Right lobe of liver (tissue), 4 donors: ENCODE data around the gene MINDY3.

ENCODE experiments used
- CTCF ChIP-seq, 4 donors: fragments of 200-600 bp in 3 of 4; fragments of 450-650 bp in 1 of 4; IDR thresholded peaks; one replicate each; pipeline versions ENCODE4 v1.5.1 to v1.8.0; 2016 to 2022; ENCODE audit warnings: antibody characterized with exemption in 4 of 4, mild to moderate bottlenecking in 2 of 4
- POLR2A ChIP-seq: fragments of 450-650 bp; IDR thresholded peaks from one replicate; pipeline ENCODE4 v1.6.1; 2017; ENCODE audit warnings: antibody characterized with exemption, mild to moderate bottlenecking
- donor health status: DM: no; HTN: no; CAD: no.
- donor health status: DM: no; HTN: no; CAD: no.
- donor health status: DM: no; HTN: yes; CAD: no.

- no peak for TF ChIP-seq POLR2A
- TF ChIP-seq CTCF (IDR thresholded peaks at IDR 0.05), result no peak
Observed at GRCh38 chr10:15804109-15804508, 56.2 kb downstream of the MINDY3 start.
